NCI-H2171 treated with DMSO at 0.1 percent for 48 hours (cell line): ENCODE results near the gene PI4K2A.

Experiments
- DNase-seq: peaks from one replicate; lab custom pipeline; 2025; lab: John Stamatoyannopoulos, UW

The PI4K2A gene

GRCh38 chr10:97640174-97640867, at the start of gene PI4K2A:
Gene PI4K2A, plus strand, starts transcription at chr10:97640671. Its CDS starts 72 bp downstream, at chr10:97640743.
- DNase-seq = peak; percentile 95

GRCh38 chr10:97590748-97591495, 49.5 kb upstream of the PI4K2A start:
- DNase-seq = peak; percentile 64

- DNase-seq = no peak
Observed at GRCh38 chr10:97593421-97593820, 47.0 kb upstream of the PI4K2A start.

GRCh38 chr10:97596101-97597082, 44.1 kb upstream of the PI4K2A start:
- no peak for DNase-seq

- DNase-seq = no peak
Observed at GRCh38 chr10:97597778-97598177, 42.7 kb upstream of the PI4K2A start.

GRCh38 chr10:97598407-97599271, 41.8 kb upstream of the PI4K2A start:
- no peak for DNase-seq

- no peak for DNase-seq
Observed at GRCh38 chr10:97599272-97599619, 41.2 kb upstream of the PI4K2A start.

GRCh38 chr10:97600616-97601015, 39.9 kb upstream of the PI4K2A start:
- no peak for DNase-seq

GRCh38 chr10:97601268-97602215, 38.9 kb upstream of the PI4K2A start:
- DNase-seq = no peak

GRCh38 chr10:97607095-97607636, 33.3 kb upstream of the PI4K2A start:
- no peak for DNase-seq

GRCh38 chr10:97608991-97609561, 31.4 kb upstream of the PI4K2A start:
- no peak for DNase-seq

GRCh38 chr10:97611473-97611872, 29.0 kb upstream of the PI4K2A start:
- DNase-seq = no peak

GRCh38 chr10:97612386-97612785, 28.1 kb upstream of the PI4K2A start:
- DNase-seq = peak; percentile 27

- no peak for DNase-seq
Observed at GRCh38 chr10:97618285-97618684, 22.2 kb upstream of the PI4K2A start.

- DNase-seq = no peak
Observed at GRCh38 chr10:97618733-97619132, 21.7 kb upstream of the PI4K2A start.

GRCh38 chr10:97623277-97623676, 17.2 kb upstream of the PI4K2A start:
- no peak for DNase-seq

- DNase-seq = no peak
Observed at GRCh38 chr10:97627731-97628130, 12.7 kb upstream of the PI4K2A start.

- DNase-seq = no peak
Observed at GRCh38 chr10:97628228-97628627, 12.2 kb upstream of the PI4K2A start.

GRCh38 chr10:97629289-97629688, 11.2 kb upstream of the PI4K2A start:
- DNase-seq = no peak

- DNase-seq = no peak
Observed at GRCh38 chr10:97631098-97631497, 9.4 kb upstream of the PI4K2A start.
